Measurements from ENCODE around the gene PPP1R11. TPM values are rescaled to one million over a fixed set of nuclear protein-coding genes. Genes with fewer than 3 reads are reported as not detected.

PPP1R11 gene, protein sequence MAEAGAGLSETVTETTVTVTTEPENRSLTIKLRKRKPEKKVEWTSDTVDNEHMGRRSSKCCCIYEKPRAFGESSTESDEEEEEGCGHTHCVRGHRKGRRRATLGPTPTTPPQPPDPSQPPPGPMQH
- total RNA-seq, result 29.3 TPM

DNA sequence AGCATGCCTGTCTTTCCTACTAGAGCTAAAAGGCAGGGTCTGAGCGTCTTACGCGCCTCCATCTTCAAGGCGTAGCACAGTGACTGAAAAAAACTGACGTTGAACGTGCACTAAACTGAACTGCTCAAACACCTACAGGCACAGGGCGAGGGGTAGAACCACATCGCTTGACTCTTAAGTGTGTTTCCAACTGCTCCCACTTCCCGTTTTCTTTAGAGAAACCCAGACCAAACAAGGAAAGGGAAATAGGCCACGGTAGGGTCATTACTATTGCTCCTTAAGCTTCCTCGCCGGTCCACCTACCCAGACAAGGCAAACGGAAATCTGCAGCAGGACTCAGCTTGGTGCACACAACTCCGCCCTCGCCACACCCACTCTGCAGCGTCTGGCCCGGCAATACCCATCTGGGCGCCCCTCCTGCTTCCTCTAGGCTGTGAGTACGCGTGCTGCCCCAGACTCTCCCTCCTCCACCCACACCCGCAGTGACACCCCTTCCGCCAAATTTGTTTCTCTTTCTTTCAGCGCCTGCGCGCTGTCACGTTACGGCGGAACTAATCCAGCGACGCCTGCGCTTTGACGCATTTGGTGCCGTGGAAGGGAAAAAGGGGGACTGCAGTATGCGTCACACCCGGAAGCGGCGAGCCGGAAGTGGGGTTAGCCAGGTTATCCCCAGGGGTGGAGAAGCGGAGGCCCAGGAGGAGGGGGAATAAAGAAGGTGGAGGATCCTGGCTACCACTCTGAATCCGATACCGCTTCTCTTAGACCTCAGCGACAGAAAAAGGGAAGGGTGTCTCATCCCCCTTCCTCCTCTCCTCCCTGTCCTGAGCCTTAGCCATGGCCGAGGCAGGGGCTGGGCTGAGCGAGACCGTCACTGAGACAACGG is at the start of gene PPP1R11:
Gene PPP1R11 (plus strand): TSS at position 622 of the 883 bp plus-strand sequence. CDS start 213 bp downstream, at position 835.

DNA sequence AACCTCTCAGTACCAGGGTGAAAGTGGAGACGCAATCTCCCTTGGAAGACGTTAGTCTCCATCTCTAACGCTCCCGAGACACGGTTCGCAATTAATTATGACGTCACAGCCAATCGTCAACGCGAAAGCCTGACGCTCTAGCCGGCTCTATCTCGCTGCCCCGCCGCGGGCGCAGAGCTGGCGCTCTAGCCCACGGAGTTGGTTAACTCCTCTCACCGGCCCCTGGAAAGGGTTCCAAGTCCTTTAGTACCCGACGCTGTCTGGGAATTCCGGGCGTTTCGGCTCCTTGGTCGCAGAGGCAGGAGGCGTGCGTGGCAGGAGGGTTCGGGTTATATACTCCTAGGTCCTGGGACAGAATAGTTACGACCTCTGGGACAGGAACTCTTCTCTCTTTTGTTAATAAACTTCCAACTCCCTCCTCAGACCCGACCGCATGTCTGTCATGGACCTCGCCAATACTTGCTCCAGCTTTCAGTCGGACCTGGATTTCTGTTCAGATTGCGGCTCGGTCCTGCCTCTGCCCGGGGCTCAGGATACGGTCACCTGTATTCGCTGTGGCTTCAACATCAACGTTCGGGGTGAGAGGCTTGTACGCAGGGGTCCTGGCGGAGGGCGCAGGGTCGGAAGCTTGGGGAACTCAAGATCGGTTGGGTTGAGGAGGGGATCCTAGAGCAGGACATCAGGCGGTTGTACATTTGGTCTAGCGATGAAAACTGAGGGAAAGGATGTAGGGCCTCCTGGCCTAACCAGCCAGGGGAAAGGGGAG is 5.7 kb upstream of the PPP1R11 start, which contains the start of gene POLR1H:
Gene POLR1H (plus strand): TSS at position 174 of the 766 bp plus-strand sequence. CDS start 260 bp downstream, at position 434.

DNA sequence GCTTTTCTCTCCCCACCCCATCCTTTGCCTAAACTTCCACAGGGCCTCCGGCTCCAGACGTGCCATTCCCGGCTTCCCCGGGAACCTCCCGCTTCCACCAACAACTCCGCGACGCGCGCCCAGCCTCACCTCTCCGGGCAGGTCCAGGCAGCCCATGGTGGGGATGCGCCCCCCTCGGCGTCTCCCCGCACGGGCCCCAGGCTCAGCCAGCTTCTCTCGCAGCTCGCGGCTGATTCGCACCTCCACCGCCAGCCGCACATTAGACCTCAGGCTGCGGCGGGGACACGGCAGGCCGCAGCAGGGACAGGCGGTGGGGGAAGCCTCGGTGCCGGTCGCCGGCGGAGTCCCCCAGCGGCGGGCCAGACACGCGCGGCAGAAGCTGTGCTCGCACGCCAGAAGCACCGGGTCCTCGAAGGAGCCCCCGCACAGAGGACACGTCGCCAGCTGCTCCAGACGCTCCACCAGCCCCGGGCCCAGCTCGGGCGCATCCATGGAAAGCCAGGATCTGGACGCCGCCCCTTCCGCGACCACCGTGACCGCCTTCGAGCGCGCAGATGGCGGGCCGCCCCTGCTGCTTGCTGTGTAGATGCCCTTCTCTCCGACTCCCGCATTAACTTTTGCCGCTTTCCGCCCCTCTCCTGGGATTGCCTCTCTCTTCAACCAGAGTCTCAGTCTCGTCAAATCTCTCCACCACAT is 8.2 kb downstream of the PPP1R11 start, which contains the start of gene RNF39:
Gene RNF39 (minus strand): TSS at position 676 of the 696 bp plus-strand sequence. CDS start 184 bp downstream, at position 492.

DNA sequence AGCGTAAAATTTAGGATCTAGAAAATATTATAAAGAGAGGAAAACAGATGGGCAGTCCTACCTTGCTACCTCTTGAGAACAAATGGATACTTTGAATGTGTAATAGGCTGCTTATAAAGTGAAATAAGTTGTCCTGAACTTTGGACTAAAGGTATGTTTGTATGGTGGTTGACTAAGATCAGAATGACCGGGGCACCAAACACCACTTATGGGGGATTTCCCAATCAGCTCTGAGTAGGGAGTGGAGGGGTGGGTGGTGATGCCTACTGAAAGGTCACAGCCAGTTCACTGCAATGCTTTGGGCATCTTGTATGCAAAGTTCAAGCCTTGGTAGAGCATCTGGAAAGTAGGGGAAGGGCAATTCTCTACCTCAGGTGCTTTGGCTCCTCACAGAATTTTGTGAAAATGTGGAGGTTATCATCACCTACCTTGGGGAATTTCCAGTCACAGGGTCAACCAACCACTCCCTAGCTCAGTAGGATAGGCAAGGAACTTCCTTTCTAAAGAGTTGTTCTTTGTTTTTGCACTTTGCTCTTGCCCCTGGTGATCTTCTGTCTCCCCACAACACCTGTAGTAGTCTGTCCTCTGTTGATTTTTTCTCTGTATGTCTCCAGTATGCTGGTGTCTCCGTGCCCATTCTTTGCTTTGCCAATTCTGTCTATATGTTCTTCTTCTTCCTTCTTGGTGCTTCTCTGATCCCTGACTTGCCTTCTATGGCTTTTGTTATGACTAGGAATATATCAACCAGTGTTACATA is 46.2 kb downstream of the PPP1R11 start, which contains the start of gene TRIM31:
Gene TRIM31 (minus strand): TSS at position 88 of the 757 bp plus-strand sequence. CDS start 285 bp downstream, outside the sequence.

Small RNAs within 50 kb of the gene (small RNA-seq; reads per million reads assigned to genes)
- gene RF02218 (not detected), gene RF02219 (not detected), gene RF02220 (not detected)

Other genes with a start within 250 kb of the PPP1R11 start
- gene HLA-G, start 239.4 kb upstream of the PPP1R11 start, total RNA-seq, result not detected
- gene HLA-A, start 124.7 kb upstream of the PPP1R11 start, total RNA-seq, result 72.7 TPM
- gene POLR1H, start 5.9 kb upstream of the PPP1R11 start, total RNA-seq, result 14.1 TPM
- gene RNF39, start 8.6 kb downstream of the PPP1R11 start, total RNA-seq, result not detected
- gene TRIM31, start 45.9 kb downstream of the PPP1R11 start, total RNA-seq, result not detected
- not detected for gene TRIM40, start 68.9 kb downstream of the PPP1R11 start, total RNA-seq
- 0.23 TPM for gene TRIM10, start 94.0 kb downstream of the PPP1R11 start, total RNA-seq
- not detected for gene TRIM15, start 96.3 kb downstream of the PPP1R11 start, total RNA-seq
- 21.7 TPM for gene TRIM26, start 146.2 kb downstream of the PPP1R11 start, total RNA-seq